GM18858 (cell line): ENCODE results near the gene YWHAG.
A peak's percentile ranks its signal among the peaks of the same experiment; 100 is the strongest.
"Not testable (repeated sequence)": the region's sequence is repeated elsewhere in the genome, so short reads cannot be mapped to it uniquely, and the experiment has no call there.

Experiments used
- ATAC-seq: cut with Tn5 transposase; IDR thresholded peaks from one replicate; pipeline ENCODE4 v1.9.1; 2021; ENCODE audit not compliant: unreplicated experiment

YWHAG gene

DNA sequence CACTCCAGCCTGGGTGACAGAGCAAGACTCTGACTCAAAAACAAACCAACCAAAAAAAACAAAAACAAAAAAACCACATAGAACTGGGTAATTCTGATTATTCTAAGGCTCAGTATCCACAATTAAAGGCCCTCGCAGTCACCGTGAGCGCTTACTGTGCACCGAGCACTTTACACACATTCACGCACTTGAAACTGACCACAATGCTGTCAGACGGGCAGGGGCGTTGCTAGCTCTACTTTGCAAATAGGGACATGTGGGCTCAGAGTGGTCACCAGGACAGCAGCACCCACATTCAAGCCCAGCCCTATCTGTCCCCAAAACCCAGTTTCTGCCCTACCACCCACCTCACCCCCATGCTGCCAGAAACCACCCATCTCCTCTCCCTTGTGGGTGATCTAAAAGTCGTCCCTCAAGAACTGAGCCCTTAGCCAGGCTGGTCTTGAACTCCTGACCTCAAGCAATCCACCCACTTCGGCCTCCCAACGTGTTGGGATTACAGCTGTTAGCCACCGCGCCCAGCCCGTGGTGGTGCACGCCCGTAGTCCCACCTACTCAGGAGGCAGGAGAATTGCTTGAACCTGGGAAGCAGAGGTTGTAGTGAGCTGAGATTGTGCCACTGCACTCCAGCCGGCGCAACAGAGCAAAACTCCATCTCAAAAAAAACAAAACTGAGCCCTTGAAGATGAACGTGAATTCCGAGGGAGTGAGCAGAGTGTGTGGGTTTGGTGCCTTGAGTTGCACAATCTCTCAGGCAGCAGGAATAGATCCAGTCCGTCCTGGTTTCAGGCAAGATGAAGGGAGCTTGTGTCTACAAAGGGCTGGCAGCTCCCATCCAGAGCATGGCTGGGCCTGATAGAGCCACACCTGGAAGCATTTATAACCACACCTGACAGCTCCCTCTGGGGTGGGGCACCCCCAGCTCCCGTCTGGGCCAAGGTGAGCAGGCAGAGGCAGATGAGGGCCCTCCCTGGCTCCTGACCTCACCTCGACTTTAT, 61.7 kb downstream of the YWHAG start:
- ATAC-seq, result no peak

DNA sequence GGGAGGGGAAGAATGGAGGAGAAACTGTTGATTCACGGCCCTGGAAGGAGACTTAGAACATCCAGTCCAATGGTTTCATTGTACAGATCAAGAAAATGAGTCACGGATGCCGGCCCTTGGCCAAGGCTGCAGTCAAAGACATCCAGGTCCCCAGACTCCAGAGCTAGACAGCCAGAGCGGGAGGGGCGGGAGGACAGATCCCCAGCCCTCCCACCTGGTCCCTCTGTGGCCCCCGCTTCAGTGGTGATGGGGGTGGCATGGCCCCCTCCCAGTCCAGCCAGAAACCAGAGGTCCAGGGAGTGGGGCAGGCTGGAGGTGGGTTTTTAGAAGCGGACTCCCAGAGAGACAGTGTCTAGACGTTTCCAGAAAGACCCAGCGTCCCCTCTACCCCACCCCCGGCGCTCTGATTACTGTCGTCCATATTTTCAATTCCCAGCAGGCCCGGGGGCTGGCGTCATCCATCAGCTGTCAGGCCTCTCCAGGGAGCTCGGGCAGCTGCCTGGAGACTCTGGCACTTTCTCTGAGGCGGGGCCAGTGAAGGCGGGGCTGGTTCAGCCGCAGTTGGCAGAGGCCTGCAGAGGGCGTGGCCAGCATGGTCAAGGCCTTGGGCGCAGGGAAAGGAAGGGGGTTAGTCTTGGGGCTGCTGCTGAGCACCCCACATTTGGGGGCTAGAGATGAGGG, 64.3 kb downstream of the YWHAG start:
- no peak for ATAC-seq

DNA sequence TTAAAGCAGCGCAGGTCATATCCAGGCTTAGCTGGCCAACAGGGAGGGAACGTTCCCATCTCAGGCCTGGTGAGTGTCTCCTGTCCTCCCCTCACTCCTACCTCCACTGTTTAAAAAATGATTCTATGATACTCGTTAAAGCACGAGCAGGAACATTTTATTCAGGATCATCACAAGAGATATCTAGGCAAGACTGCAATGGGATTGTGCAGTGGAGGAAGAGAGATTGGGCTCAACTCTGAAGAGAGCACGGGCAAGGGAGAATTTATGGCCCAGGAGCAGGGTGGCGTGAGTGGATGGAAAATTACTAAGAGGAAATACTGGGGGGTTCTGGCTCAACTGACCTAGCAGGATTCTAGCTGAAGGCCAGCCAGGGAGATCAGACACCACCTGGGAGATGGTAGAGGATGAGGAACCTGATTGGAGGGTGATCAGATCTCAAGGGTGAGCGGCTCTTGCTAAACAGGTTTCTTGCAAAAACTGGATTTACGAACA, 65.3 kb downstream of the YWHAG start:
- no peak for ATAC-seq

DNA sequence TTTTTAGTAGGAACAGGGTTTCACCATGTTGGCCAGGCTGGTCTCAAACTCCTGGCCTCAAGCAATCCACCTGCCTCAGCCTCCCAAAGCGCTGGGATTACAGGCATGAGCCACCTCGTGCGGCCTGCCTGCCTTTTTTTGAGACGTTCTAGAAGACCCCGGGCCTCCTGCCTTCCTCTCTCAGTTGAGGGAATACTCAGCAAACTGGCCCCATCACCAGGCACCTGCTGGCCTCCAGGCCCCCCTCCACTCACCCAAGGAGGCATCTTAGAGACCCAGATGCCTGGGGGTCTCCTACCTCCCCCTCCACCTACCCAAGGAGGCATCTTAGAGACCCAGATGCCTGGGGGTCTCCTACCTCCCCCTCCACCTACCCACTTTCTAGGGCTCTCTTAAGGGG, 65.9 kb downstream of the YWHAG start:
- not testable (repeated sequence) for ATAC-seq

DNA sequence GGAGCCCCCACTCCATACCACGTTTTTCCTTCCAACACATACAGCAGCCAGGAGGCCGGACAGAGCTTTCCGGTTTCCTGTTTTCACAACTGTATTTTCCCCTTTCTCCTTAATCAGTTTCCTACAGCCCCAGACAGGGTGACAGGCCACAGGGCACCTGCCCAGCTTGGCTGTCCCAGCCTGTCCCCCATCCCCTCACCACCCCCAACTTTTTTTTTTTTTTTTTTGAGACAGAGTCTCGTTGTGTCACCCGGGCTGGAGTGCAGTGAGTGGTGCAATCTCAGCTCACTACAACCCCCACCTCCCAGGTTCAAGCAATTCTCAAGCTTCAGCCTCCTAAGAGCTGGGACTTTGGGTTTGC, 66.6 kb downstream of the YWHAG start:
- no peak for ATAC-seq

DNA sequence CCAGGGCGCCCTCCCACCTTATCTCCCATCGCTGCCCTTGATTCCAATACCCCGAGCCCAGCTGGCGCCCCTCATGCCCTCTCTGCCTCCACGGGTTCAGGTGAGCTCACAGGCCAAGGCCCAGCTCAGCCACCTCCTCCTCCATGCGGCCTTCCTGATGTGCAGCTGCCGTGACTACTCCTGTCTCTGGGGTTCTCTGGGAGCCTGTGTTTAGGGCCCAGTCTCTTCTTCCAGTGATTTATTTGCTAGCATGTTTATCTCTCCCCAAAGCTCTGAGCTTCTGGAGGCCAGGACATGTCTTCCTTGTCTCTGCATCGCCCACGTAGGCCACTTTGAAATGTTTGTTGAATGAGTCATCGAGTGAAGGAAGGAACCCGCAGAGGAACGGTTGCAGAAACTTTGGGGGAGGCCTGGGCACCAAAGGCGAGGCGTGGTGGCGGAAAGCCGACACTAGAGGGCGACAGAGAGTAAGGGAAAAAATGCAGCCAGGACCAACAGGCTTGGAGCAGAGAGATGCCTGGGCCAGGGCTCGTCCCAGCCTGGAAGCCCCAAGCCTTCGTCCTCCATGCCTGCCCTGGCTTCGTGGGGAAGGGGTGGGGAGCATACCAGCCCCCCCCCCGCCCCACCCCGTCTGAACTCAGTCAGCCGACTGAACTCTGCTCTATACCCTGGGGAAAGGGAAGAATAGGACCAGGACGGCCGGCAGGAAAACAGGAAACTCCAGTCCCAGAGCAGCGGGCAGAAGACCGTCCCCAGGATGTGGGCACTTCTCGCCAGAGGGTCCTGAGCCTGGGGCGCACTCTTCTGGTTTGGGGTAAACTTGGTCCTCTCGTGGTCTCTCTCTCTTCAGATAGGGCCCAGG, 67.2 kb downstream of the YWHAG start:
- ATAC-seq, result peak; percentile 80

DNA sequence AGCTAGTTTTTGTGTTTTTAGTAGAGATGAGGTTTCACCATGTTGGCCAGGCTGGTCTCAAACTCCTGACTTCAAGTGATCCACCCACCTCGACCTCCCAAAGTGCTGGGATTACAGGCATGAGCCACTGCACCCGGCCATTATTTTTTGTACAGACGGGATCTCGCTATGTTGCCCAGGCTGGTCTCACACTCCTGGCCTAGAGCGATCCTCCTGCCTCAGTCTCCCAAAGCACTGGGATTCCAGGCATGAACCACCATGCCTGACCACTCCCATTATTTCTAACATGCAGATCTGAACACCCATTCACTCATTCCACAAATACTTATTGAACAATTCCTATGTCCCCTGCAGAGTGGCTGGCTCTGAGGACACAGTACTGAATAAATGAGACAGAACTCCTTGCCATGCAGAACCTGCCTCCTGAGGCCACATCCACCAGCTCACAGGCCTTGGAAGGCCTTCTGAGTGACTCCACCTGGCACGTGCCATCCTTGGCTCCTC, 67.9 kb downstream of the YWHAG start:
- not testable (repeated sequence) for ATAC-seq

DNA sequence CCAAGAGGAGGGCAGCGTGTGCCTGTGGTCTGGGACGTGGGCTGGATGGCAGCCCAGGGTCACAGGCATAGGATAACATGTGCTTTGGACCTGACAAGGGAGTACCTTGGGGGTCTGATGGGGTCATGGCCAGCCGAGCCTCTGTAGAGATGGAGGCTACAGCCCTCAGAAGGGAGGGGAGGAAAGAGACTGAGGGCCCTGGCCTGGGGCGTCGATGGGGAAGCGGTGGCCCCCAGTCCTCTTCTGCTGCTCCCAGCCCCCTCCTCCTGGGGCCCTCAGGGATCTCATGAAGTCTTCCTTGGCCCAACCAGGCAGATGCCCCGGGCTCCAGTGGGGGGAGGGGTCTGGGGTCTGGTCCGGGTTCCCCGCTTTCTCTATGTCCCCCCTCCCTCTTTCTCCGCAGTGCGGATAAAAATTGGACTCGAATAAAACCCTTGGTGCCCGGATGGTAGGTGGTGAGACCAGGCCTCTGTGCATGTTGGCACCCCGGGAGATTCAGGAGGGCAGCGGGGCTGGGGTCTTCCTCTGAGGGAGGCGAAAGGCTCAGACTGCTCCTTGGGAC, 71.9 kb downstream of the YWHAG start:
- ATAC-seq, result no peak

DNA sequence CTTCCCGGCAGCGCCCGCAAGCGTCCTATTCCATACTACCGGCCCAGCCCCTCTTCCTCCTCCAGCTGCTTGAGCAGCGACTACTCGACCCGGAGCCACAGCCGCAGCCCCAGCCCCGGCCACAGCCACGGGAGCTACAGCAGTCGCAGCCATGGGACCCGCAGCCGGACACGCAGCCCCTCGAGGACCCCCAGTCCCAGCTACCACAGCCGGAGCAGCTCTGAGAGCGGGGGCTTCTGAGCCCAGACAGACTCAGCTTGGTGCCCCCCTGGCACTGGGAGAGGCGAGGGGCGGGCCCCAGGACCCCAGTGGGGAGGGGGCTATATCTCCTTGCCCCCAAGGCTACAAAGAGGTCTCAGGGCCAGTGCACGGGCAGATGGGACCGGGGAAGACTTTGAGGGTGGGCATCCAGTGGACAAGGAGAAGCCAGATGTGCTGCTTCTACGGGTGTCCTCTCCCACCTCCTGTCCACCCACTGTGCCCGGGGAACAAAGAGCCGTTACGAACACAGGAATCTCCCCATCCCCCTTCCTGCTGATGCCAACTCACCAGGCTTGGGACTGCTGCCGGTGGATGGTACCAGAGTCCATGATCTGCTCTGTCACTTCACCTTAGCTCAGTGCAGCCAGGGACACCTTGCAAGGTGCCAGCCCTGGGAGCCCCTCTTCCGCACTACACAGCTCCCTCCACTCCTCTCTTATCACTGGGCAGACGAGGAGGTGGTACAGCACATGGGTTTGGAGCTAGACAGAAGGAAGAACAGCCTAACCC, 73.0 kb downstream of the YWHAG start:
- no peak for ATAC-seq

DNA sequence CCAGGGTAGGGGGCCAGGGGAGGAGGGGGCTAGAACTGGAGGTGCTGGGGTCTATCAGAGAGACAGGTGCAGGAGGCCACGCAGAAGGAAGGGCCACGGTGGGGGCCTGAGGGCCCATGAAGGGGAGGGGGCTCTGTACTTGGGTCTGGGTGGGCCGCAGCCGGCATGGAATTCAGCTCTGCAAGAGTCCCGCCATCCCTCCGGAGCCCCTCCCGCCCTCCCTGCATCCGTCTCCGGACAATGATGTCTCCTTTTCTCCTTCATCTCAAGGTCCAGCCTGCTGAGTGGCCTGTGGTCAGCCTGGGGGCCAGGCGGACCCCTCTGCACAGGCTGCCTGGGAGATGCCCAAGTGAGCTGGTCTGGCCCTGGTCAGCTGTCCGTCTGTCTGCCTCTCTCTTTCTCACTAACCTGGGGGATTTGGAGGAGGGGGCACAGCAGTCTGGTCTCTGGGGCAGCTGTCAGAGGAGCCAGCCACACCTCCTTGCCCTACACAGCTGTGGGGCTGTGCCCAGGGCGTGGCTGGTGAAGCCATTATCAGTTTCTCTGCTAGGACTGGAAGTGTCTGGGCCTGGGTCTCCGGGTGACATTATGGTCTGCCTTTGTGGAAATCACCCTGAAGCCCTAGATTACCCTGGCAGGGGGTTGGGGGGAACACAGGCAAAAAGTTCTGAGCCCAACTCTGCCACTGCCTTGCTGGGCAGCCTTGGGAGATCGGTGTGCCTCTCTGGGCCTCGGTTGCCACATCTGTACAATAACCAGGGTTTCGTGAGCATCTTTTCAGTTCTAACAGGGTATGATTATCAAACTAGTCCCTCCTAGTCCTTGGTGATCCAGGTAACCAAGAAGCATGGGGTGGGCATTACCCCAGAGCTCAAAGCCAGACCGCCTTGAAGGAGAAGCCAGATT, 75.3 kb downstream of the YWHAG start:
- no peak for ATAC-seq

DNA sequence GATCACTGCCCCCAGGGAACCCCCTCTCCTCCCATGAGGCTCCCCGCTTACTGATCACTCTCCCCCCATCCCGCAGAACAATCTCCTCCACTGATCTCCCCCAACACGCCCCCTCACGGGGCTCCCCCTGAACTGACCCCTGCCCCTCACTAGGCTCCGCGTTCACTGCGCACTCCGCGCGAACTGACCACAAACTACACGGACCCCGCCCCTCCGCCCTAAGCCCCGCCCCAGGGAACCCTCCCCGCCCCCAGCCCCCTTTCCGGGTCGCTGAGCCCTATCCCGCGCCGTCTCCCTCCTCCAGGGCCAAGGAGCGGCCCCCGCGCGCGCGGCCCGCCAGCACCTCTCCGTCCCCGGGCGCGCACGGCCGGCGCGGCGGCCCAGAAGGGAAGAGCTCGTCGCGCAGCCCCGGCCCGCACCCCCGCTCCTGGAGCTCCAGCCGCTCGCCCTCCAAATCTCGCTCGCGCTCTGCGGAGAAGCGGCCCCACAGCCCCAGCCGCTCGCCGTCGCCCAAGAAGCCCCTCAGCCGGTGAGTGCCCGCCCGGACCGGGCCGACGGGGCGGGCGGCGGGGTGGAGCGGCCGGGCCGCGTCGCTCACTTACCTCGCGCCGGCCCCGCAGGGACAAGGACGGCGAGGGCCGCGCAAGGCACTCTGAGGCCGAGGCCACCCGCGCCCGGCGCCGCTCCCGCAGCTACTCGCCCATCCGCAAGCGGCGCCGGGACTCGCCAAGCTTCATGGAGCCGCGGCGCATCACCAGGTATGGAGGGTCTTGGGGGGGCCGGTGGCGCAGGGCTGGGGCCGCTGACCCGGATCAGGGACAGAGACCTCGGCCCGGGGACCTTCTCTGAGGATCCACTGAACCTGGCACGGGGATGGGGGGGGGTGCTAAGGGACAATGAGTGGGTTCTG, 76.2 kb downstream of the YWHAG start:
- no peak for ATAC-seq

DNA sequence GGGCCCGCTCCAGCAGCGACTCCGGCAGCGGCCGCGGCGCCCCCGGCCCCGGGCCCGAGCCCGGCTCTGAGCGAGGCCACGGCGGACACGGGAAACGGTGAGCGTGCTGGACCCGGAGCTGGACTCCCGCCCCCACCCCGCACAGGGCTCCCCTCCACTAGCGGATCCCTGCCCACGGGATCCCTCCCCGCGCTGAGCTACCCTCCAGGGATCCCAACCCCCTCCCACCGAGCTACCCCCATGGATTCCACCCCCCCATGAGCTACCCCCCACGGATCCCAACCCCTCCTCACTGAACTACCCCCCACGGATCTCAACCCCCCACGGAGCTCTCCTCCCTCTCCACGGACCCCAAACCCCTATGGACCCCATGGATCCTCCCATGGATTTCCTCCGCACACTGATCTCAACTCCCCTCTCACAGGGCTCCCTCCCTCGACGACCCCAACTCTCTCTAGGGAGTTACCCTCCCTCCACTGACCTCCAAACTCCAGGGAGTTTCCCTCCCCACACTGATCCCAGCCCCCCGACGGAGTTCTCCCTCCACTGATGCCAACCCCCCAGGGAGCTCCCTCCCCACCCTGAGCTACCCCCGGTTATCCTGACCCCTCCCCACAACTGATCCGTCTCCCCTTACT, 77.0 kb downstream of the YWHAG start:
- no peak for ATAC-seq

DNA sequence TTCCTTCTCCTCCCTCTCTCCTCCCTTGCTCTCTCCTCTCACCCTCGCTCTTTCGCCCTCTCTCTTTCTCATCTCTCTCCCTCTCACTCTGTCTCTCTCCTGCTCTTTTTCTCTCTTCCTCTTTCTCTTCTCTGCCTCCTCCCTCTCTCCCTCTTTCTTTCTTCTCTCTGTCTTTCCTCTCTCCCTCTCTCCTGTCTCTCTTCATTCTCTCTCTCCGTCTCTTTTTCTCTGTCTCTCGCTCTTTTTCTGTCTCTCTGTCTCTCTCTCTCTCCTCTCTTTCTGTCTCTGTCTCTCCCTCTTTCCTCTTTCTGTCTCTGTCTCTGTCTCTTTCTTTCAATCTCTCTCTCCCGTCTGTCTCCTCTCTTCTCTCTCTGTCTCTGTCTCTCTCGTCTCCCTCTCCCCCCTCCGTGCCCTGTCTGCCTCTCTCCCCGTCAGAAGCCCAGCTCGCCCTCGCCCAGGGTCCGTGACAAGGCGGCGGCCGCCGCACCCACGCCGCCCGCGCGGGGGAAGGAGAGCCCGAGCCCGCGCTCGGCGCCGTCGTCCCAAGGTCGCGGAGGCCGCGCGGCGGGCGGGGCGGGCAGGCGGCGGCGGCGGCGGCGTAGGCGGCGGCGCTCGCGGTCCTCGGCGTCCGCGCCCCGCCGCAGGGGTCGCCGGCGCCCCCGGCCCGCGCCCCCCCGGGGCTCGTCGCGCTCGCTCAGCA, 77.6 kb downstream of the YWHAG start:
- ATAC-seq, result no peak

DNA sequence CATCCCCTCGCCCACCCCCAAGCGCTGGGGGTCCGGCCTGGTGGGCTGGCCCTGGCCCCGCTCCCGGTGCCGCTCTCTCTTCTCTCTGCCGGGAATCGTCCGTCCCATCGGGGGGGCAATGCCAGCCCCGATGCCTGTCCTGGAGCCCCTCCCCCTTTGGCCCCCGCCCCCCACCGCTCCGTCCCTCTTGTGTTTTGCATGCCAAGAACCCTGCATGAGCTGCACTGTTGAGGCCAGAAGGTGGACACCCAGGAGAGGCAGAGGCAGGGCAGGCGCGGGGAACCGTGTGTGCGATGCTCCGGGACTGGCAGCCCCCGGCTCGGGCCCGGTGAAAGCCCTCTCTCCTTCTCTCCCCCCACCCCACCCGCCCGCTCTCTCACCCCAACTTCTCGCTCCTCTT, 78.4 kb downstream of the YWHAG start:
- no peak for ATAC-seq

DNA sequence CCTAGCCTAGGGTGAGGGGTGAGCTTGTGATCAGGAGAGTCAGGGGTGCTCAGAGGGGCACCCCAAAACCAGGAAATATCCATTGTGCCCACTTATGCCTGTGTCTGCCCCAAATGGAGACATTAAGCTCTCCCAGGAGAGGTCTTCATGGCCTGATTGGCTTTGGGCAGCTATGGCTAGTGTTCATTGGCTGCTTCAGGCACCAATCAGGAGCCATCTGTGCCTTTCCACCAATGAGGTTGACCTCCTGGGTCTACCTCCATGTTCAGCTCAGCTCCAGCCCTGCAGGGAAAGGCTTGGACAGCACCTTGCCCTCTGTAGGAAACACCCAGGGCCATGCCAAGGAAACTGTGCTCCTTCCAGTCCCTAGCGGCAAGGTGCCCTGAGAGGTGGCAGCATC, 80.3 kb downstream of the YWHAG start:
- ATAC-seq, result no peak
